Transverse colon (tissue), 4 donors: ENCODE results near the gene MAPRE2. TPM values are rescaled to one million over a fixed set of nuclear protein-coding genes. Genes with fewer than 3 reads are reported as not detected.

Source experiments
- DNase-seq: peaks from one replicate; pipeline ENCODE4 v3.0.0-alpha.2; 2019
- H3K27ac ChIP-seq, 4 donors: fragments of 200-600 bp; sonication (generic); 2 replicates each; pipeline ENCODE4 v1.5.1; 2016 to 2018; ENCODE audit warnings: inconsistent platforms in 4 of 4
- H3K27me3 ChIP-seq: fragments of 200-600 bp; sonication (generic); 2 replicates; pipeline ENCODE4 v1.5.1; 2017; ENCODE audit warnings: inconsistent platforms
- H3K36me3 ChIP-seq, 4 donors: fragments of 200-600 bp; sonication (generic); 2 replicates each; pipeline ENCODE4 v1.5.1; 2017 to 2019; ENCODE audit warnings: inconsistent platforms in 4 of 4
- H3K4me1 ChIP-seq, 4 donors: fragments of 200-600 bp; sonication (generic); 2 replicates each; pipeline ENCODE4 v1.5.1; 2017 to 2020; ENCODE audit warnings: inconsistent platforms in 4 of 4
- H3K4me3 ChIP-seq, 4 donors: fragments of 200-600 bp; sonication (generic); 1 replicate in 1 of 4; 2 replicates in 3 of 4; pipeline versions ENCODE4 v1.5.1 to v1.6.1; 2017 to 2019; ENCODE audit warnings: inconsistent platforms in 4 of 4
- H3K9me3 ChIP-seq, 2 donors: fragments of 200-600 bp; sonication (generic); 2 replicates each; pipeline ENCODE4 v1.5.1; 2017 to 2019; ENCODE audit warnings: inconsistent platforms in 2 of 2
- EP300 ChIP-seq: sonication (generic); formaldehyde crosslinking; IDR thresholded peaks from one replicate; pipeline ENCODE4 v1.6.1; 2017; ENCODE audit warnings: antibody characterized with exemption, low read depth
- POLR2A ChIP-seq: fragments of 450-650 bp; IDR thresholded peaks from one replicate; pipeline ENCODE4 v1.6.1; 2016; ENCODE audit warnings: antibody characterized with exemption, mild to moderate bottlenecking, moderate library complexity
- POLR2AphosphoS5 ChIP-seq, 3 donors: sonication (generic); formaldehyde crosslinking; IDR thresholded peaks; one replicate each; pipeline ENCODE4 v1.6.1; 2016; ENCODE audit warnings: antibody characterized with exemption in 3 of 3
- WGBS, 2 donors: methylation state at CpG; one replicate each; pipeline ENCODE4 v1.1.5; 2018; ENCODE audit warnings: low coverage in 1 of 2; 5-methylcytosine and 5-hydroxymethylcytosine counted together
- in situ Hi-C, 4 donors: fragments of 200-750 bp; cut with MboI; loops; one replicate each; pipeline versions ENCODE4 v1.15.0 to v1.15.1; 2017; ENCODE audit warnings: low sequenced_read_pairs in 3 of 4, low pct_ligation_motif_present in 1 of 4, low pct_unique_long_range_greater_than_20kb in 1 of 4
- intact Hi-C: fragments of 100-400 bp; cut with DNase I; formaldehyde crosslinking; loops from one replicate; pipeline ENCODE4 v1.15.1; 2023; ENCODE audit warnings: low total_unique reads
- total RNA-seq, 4 donors: library from RNA; depleted of rRNA; stranded (reverse); fragments of >200 nt; gene quantifications; one replicate each; pipeline ENCODE4 v1.1.0, GENCODE V29; 2016
- TF ChIP-seq, protein P1 (sequence below), 5 experiments: fragments of 200-600 bp in 3 of 5; fragments of 450-650 bp in 2 of 5; sonication (generic) in 3 of 5; IDR thresholded peaks; 1 replicate in 2 of 5; 2 replicates in 3 of 5; pipeline ENCODE4 v1.5.1; 2016 to 2017; ENCODE audit warnings: antibody characterized with exemption in 5 of 5, inconsistent platforms in 3 of 5, mild to moderate bottlenecking in 2 of 5, moderate library complexity in 1 of 5

MAPRE2 gene
- total RNA-seq, 4 donors from 2014 or later = 23.1 to 102 (median 48.5) TPM

DNA sequence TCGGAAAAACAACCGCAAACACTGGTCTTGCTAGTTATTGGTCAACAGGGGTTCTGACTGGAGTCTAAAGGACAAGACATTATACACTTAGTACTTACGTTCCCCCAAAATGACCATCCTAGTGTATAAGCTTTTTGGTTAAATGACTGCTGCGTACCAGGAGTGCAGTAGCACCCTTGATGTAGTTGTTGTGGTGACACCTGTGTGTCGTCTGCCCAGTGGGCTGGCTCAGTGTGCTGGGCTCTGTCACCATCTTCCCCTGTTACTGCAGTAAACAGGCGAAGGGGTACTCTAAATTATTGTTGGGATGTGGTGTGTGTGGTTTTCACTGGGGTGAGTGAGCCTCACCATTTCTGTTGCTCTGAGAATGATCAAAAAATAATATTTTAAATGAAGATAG, 76.2 kb downstream of the MAPRE2 start:
- in situ Hi-C loops (no loop called here), intact Hi-C loops (no loop called here)
- Histone ChIP-seq H3K36me3 (no peaks in the 10 kb centered on the region), H3K27ac (peak overlapping the region; percentile 20 to 79 (median 70)), H3K9me3 (no peaks in the 10 kb centered on the region), H3K27me3 (no peaks in the 10 kb centered on the region), H3K4me3 (no peak overlapping the region), H3K4me1 (peaks cover 9 to 18% (median 15%) of the 10 kb centered on the region in 4 donors)
- TF ChIP-seq, protein P1, sequence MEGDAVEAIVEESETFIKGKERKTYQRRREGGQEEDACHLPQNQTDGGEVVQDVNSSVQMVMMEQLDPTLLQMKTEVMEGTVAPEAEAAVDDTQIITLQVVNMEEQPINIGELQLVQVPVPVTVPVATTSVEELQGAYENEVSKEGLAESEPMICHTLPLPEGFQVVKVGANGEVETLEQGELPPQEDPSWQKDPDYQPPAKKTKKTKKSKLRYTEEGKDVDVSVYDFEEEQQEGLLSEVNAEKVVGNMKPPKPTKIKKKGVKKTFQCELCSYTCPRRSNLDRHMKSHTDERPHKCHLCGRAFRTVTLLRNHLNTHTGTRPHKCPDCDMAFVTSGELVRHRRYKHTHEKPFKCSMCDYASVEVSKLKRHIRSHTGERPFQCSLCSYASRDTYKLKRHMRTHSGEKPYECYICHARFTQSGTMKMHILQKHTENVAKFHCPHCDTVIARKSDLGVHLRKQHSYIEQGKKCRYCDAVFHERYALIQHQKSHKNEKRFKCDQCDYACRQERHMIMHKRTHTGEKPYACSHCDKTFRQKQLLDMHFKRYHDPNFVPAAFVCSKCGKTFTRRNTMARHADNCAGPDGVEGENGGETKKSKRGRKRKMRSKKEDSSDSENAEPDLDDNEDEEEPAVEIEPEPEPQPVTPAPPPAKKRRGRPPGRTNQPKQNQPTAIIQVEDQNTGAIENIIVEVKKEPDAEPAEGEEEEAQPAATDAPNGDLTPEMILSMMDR (IDR thresholded peaks at IDR 0.05) = no peak
- TF ChIP-seq POLR2A = no peak
- no peak for TF ChIP-seq POLR2AphosphoS5 (IDR thresholded peaks at IDR 0.05)
- no peak for TF ChIP-seq EP300
- DNase-seq = no peak
- 92 to 97% methylated on average over 5 to 6 of the region's 6 CpGs for WGBS, 2 donors

DNA sequence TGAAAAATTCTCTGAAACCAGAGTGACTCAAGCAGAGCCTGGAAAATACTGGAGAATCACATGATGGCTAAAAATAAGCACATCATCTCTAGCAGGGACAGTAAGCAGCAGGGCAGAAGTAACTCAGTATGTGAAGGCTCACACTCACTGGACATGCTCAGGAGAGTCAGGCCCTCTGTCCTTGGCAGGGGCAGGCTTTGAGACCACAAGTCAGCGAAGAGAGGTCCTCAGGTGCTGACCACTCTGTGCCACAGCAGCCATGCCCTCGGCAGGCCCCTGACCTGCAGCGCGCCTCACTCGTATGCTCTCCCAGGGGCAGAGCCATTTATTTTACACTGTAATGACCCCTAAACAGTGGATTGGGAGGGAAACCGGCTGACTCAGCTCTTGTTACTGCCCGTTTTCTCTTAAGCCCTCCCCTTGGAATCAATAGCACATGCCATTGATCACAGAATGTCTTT, 76.8 kb downstream of the MAPRE2 start:
- DNase-seq = no peak
- H3K27ac ChIP-seq = peak overlapping the region; percentile 39 to 79 (median 70)
- H3K4me3 ChIP-seq = no peak overlapping the region
- no peaks in the 10 kb centered on the region for H3K27me3 ChIP-seq
- in situ Hi-C loops = no loop called here
- WGBS, 2 donors = 40 to 73% methylated on average over 1 to 7 of the region's 7 CpGs
- intact Hi-C loops = no loop called here
- peaks cover 9 to 18% (median 15%) of the 10 kb centered on the region in 4 donors for H3K4me1 ChIP-seq
- no peak for TF ChIP-seq EP300
- TF ChIP-seq, protein P1 (IDR thresholded peaks at IDR 0.05) = no peak
- no peak for TF ChIP-seq POLR2A
- peak in 1 of 3 donors; percentile 72 for TF ChIP-seq POLR2AphosphoS5 (IDR thresholded peaks at IDR 0.05)
- no peaks in the 10 kb centered on the region for H3K9me3 ChIP-seq
- H3K36me3 ChIP-seq = no peaks in the 10 kb centered on the region

DNA sequence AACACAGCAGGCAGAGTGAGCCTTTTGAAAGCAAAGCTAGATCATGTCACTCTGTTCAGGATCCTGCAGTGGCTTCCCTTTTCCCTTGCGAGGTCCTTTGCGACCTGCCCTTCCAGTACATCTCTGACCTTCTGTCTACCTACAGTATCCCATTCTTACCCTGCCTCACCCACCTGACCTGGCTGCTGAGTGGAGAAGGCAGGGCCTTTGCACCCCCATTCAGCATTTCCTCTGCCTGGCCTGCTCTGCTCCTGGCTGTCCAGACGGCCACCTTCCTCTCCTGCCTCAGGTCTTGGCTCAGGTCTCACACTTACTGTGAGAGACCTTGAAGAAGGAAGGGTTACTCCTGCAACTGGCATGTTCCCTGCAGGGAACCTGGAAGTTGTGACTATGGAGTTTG, 77.4 kb downstream of the MAPRE2 start:
- DNase-seq = no peak
- Histone ChIP-seq H3K9me3 (no peaks in the 10 kb centered on the region), H3K4me3 (no peak overlapping the region), H3K27me3 (no peaks in the 10 kb centered on the region), H3K36me3 (no peaks in the 10 kb centered on the region), H3K4me1 (peaks cover 9 to 18% (median 15%) of the 10 kb centered on the region in 4 donors), H3K27ac (peak overlapping the region; percentile 39 to 79 (median 70))
- intact Hi-C loops (no loop called here), in situ Hi-C loops (no loop called here)
- TF ChIP-seq POLR2A = no peak
- TF ChIP-seq POLR2AphosphoS5 (IDR thresholded peaks at IDR 0.05) = no peak
- TF ChIP-seq EP300 = no peak
- TF ChIP-seq, protein P1 (IDR thresholded peaks at IDR 0.05) = no peak
- 91% methylated on average over 3 of the region's 3 CpGs; no CpG with 5 or more reads in 1 of the 2 donors for WGBS, 2 donors

DNA sequence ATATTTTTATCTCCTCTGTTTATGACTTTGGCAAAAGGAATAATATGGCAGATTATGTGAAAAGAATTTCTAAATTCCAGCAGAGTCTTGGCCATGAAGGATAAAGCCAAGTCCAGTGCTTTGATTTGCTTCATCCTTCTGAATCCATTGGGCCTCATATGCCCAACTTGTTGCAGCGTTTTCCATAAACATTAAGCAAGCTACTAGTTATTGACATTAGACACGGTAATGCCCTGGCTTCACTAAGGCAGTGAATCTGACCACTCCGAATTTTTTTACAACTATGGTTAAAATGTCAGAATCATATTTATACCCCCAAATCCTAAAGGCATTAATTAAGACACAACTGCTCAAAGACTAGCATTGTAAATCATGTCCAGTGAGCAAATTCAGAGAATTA, 79.8 kb downstream of the MAPRE2 start:
- H3K9me3 ChIP-seq = no peaks in the 10 kb centered on the region
- in situ Hi-C loops (no loop called here), intact Hi-C loops (no loop called here)
- H3K27ac ChIP-seq = no peak overlapping the region
- H3K36me3 ChIP-seq = no peaks in the 10 kb centered on the region
- TF ChIP-seq POLR2A (no peak), EP300 (no peak), POLR2AphosphoS5 (IDR thresholded peaks at IDR 0.05) (no peak)
- TF ChIP-seq, protein P1 (IDR thresholded peaks at IDR 0.05) = no peak
- H3K27me3 ChIP-seq = no peaks in the 10 kb centered on the region
- no peak overlapping the region for H3K4me3 ChIP-seq
- H3K4me1 ChIP-seq = peaks cover 9 to 18% (median 15%) of the 10 kb centered on the region in 4 donors
- no peak for DNase-seq
- WGBS, 2 donors = 86 to 90% methylated on average over 3 of the region's 3 CpGs
